Sigmoid colon (tissue), 7 donors: Measurements from ENCODE around the gene ERGIC2. TPM values are rescaled to one million over a fixed set of nuclear protein-coding genes. Genes with fewer than 3 reads are reported as not detected.

Experiments
- DNase-seq: peaks from one replicate; pipeline ENCODE4 v3.0.0-alpha.2; 2019
- H3K27ac ChIP-seq, 4 donors: fragments of 200-600 bp; sonication (generic); one replicate each; pipeline ENCODE4 v1.5.1; 2016 to 2019; ENCODE audit warnings: mild to moderate bottlenecking in 1 of 4
- H3K27me3 ChIP-seq, 3 donors: fragments of 200-600 bp; sonication (generic); one replicate each; pipeline ENCODE4 v1.5.1; 2019; ENCODE audit warnings: mild to moderate bottlenecking in 1 of 3
- H3K36me3 ChIP-seq, 4 donors: fragments of 200-600 bp; sonication (generic); one replicate each; pipeline ENCODE4 v1.5.1; 2016 to 2019
- H3K4me1 ChIP-seq, 4 donors: fragments of 200-600 bp; sonication (generic); one replicate each; pipeline ENCODE4 v1.5.1; 2017 to 2019
- H3K4me3 ChIP-seq, 4 donors: fragments of 200-600 bp; sonication (generic); one replicate each; pipeline ENCODE4 v1.5.1; 2017 to 2019; ENCODE audit warnings: mild to moderate bottlenecking in 2 of 4, moderate library complexity in 1 of 4
- H3K9me3 ChIP-seq, 4 donors: fragments of 200-600 bp in 3 of 4; sonication (generic) in 3 of 4; one replicate each; pipeline versions ENCODE4 v1.5.1 to v1.6.1; 2013 to 2019
- CTCF ChIP-seq, 4 experiments: fragments of 450-650 bp in 3 of 4; fragments of 200-600 bp in 1 of 4; IDR thresholded peaks; one replicate each; pipeline ENCODE4 v1.5.1; 2016 to 2019; ENCODE audit warnings: antibody characterized with exemption in 4 of 4, mild to moderate bottlenecking in 3 of 4, moderate library complexity in 2 of 4
- EP300 ChIP-seq, 4 donors: sonication (generic); formaldehyde crosslinking; IDR thresholded peaks; one replicate each; pipeline ENCODE4 v1.6.1; 2017; ENCODE audit warnings: antibody characterized with exemption in 4 of 4
- POLR2A ChIP-seq, 2 donors: fragments of 450-650 bp; IDR thresholded peaks; one replicate each; pipeline ENCODE4 v1.6.1; 2016; ENCODE audit warnings: antibody characterized with exemption in 2 of 2, mild to moderate bottlenecking in 2 of 2, moderate library complexity in 2 of 2
- POLR2AphosphoS5 ChIP-seq, 4 donors: sonication (generic); formaldehyde crosslinking; IDR thresholded peaks; one replicate each; pipeline ENCODE4 v1.6.1; 2017; ENCODE audit warnings: antibody characterized with exemption in 4 of 4
- WGBS, 2 donors: extraction: QIAGEN DNeasy Blood & Tissue Kit; methylation state at CpG; one replicate each; pipeline ENCODE4 v1.1.7; 2013; 5-methylcytosine and 5-hydroxymethylcytosine counted together
- intact Hi-C: fragments of 100-400 bp; cut with DNase I; formaldehyde crosslinking; loops from one replicate; pipeline ENCODE4 v1.15.1; 2023
- polyA plus RNA-seq, 3 donors: library from polyadenylated mRNA; stranded (reverse); fragments of 200-250 nt; gene quantifications; one replicate each; pipeline ENCODE4 v1.2.3, GENCODE V29; 2013
- total RNA-seq, 4 donors: library from RNA; depleted of rRNA; stranded (reverse); fragments of >200 nt; gene quantifications; one replicate each; pipeline ENCODE4 v1.1.0, GENCODE V29; 2016
- donor health status: healthy with polysubstance abuse.
- donor health status: Bipolar disorder and iron deficiency.
- donor health status: healthy.

The ERGIC2 gene
- total and polyA plus RNA-seq, 7 donors = 14.8 to 81.7 (median 62.3) TPM

DNA sequence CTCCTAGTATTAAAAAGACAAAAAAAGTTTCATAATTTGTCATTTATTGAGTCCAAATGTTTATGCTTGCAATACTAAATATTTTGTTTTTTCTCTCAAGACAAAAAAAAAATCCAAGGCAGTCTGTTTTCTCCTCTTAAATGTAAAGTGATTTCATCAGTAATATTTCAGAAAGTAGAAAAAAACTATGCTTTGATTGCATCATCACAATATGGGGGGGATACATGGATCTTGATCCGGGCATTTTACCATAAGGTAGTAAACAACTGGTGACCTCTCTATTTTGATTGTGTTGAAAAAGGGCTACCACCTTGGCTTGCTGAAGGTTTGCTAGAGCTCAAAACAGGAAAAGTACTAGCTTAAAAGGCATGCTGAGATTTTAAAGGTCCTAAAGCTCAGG is 43.6 kb downstream of the ERGIC2 start:
- DNase-seq = no peak
- peaks cover 0 to 43% (median 0%) of the 10 kb centered on the region in 4 donors for H3K36me3 ChIP-seq
- no peaks in the 10 kb centered on the region for H3K9me3 ChIP-seq
- no peak for TF ChIP-seq EP300 (IDR thresholded peaks at IDR 0.05)
- TF ChIP-seq POLR2A (IDR thresholded peaks at IDR 0.05) = no peak
- TF ChIP-seq CTCF (IDR thresholded peaks at IDR 0.05) = no peak
- TF ChIP-seq POLR2AphosphoS5 (IDR thresholded peaks at IDR 0.05) = no peak
- no peak overlapping the region for H3K4me3 ChIP-seq
- no peaks in the 10 kb centered on the region for H3K27me3 ChIP-seq
- H3K27ac ChIP-seq = no peak overlapping the region
- WGBS, 2 donors = 92 to 93% methylated on average over 1 of the region's 1 CpG
- intact Hi-C loops = no loop called here
- H3K4me1 ChIP-seq = no peaks in the 10 kb centered on the region

- intact Hi-C loops = no loop called here
- Histone ChIP-seq H3K9me3 (no peaks in the 10 kb centered on the region), H3K27me3 (no peaks in the 10 kb centered on the region), H3K4me3 (no peak overlapping the region), H3K4me1 (no peaks in the 10 kb centered on the region), H3K27ac (no peak overlapping the region), H3K36me3 (peaks cover 0 to 21% (median 0%) of the 10 kb centered on the region in 4 donors)
- 96 to 97% methylated on average over 2 of the region's 2 CpGs for WGBS, 2 donors
- no peak for TF ChIP-seq EP300 (IDR thresholded peaks at IDR 0.05)
- DNase-seq = no peak
Observed at GRCh38 chr12:29334937-29335336, 46.0 kb downstream of the ERGIC2 start.

- 0% methylated on average over 1 of the region's 1 CpG for WGBS, 2 donors
- intact Hi-C loops = no loop called here
- no peak for DNase-seq
Observed at GRCh38 chr12:29333178-29333577, 47.8 kb downstream of the ERGIC2 start.

DNA sequence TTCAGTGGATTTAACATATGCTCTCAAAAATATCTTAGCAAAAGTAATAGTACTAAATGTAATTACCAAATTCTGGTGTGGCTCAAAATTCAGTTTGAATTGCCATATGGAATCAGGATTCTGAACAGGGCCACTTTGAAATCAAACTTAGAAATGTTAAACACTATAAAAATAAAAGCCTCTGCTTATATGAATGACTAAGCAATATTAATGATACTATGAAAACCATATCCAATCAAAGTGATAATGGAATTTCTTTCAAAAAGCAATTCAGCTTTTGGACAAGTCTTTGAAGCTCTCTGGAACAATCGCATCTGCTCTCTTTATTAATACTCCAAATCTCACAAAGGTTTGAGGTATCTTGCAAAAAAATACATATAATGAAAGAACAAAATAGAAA is 51.6 kb downstream of the ERGIC2 start:
- H3K36me3 ChIP-seq = peaks cover 0 to 10% (median 0%) of the 10 kb centered on the region in 4 donors
- TF ChIP-seq CTCF (IDR thresholded peaks at IDR 0.05) (no peak), EP300 (IDR thresholded peaks at IDR 0.05) (no peak), POLR2A (IDR thresholded peaks at IDR 0.05) (no peak), POLR2AphosphoS5 (IDR thresholded peaks at IDR 0.05) (no peak)
- intact Hi-C loops = no loop called here

More at GRCh38 chr12:29333178-29333577, 47.8 kb downstream of the ERGIC2 start:
- no peaks in the 10 kb centered on the region for H3K27me3 ChIP-seq
- TF ChIP-seq POLR2A (IDR thresholded peaks at IDR 0.05) = no peak
- no peak overlapping the region for H3K27ac ChIP-seq
- no peak overlapping the region for H3K4me3 ChIP-seq
- peaks cover 0 to 20% (median 0%) of the 10 kb centered on the region in 4 donors for H3K36me3 ChIP-seq
- H3K9me3 ChIP-seq = no peaks in the 10 kb centered on the region
- no peaks in the 10 kb centered on the region for H3K4me1 ChIP-seq

GRCh38 chr12:29322157-29322556 is 58.8 kb downstream of the ERGIC2 start:
- Histone ChIP-seq H3K27ac (no peak overlapping the region), H3K27me3 (no peaks in the 10 kb centered on the region), H3K4me1 (peaks cover 0 to 7% (median 3%) of the 10 kb centered on the region in 4 donors), H3K36me3 (peaks cover 0 to 9% (median 0%) of the 10 kb centered on the region in 4 donors), H3K9me3 (no peaks in the 10 kb centered on the region), H3K4me3 (no peak overlapping the region)
- DNase-seq = no peak
- TF ChIP-seq CTCF (IDR thresholded peaks at IDR 0.05) = no peak
- TF ChIP-seq POLR2AphosphoS5 (IDR thresholded peaks at IDR 0.05) = no peak
- no peak for TF ChIP-seq POLR2A (IDR thresholded peaks at IDR 0.05)
- intact Hi-C loops = no loop called here
- WGBS, 2 donors = 48 to 84% methylated on average over 3 of the region's 3 CpGs

More for the DNA sequence above, 51.6 kb downstream of the ERGIC2 start:
- Histone ChIP-seq H3K4me3 (no peak overlapping the region), H3K27ac (no peak overlapping the region), H3K27me3 (no peaks in the 10 kb centered on the region), H3K4me1 (no peaks in the 10 kb centered on the region), H3K9me3 (no peaks in the 10 kb centered on the region)
- DNase-seq = no peak
- WGBS, 2 donors = 94 to 97% methylated on average over 1 of the region's 1 CpG
